Esophagus mucosa (tissue), 1 donor: ENCODE data around the gene PLCXD1. TPM values are rescaled to one million over a fixed set of nuclear protein-coding genes. Genes with fewer than 3 reads are reported as not detected.
"Not testable (repeated sequence)": the region's sequence is repeated elsewhere in the genome, so short reads cannot be mapped to it uniquely, and the experiment has no call there.

Experiments
- ATAC-seq: fragments of 200-7000 bp; cut with Tn5 transposase; one replicate; pipeline ENCODE4 v1.9.1; 2020
- total RNA-seq: library from RNA; stranded (reverse); gene quantifications from one replicate; pipeline ENCODE4 v1.2.4, GENCODE V29; 2023
- donor health status: DM: yes; HTN: yes; CAD: no.

The PLCXD1 gene
- total RNA-seq, 1 donor from 2014 or later, result 17.8 TPM

DNA sequence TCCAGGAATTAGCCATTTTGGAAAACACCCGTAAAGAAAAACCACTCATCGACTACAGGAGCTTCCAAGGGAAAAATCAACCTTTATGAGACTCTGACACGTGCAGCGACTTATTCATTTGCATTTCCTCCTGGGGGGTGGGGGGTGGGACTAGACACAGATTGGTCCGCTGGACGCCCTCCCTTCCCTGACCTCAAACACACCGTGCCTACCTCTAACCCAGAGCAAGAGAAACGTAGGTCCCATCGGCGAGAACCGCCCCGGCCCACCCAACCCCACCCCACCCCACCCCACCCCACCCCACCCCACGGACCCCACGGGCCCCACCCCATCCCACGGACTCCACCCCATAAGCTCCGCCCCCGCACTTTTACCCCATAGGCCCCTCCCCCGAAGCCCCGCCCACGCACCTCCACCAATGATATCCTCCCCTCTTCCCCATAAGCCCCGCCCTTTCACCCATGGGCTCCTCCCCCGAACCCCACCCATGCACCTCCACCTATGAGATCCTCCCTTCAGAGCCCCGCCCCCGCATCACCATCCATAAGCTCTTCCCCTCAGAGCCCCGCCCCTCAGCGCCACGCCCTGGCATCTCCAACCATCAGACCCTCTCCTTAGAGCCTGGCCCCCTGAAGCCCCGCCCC is 36.4 kb downstream of the PLCXD1 start:
- no peak for ATAC-seq

DNA sequence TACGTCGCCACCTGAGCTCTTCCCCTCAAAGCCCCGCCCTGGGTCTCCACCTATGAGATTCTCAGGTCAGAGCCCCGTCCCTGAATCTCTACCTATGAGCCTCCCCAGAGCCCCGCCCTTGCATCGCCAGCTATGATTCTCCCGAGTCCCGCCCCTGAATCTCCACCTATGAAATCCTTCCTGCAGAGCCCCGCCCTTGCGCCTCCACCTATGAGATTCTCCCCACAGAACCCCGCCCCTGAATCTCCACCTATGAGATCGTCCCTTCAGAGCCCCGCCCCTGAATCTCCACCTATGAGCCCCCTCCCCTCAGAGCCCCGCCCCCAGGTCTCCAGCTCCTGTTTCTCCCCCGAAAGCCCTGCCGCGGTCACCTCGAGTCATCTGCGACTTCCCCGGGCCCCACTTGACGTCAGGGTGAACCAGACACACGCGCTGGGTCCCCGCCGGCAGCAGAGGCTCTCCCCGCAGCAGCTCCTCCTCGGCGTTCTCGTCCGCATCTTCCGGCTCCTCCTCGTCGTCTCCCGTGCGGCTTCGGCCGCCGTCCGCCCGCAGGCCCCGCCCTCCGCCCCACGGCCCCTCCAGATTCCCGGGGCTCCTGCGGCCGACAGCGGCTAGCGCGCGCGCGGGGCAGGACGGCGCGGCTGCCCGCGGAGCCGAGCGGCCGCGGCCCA is 37.0 kb downstream of the PLCXD1 start:
- peak; percentile 83 for ATAC-seq

DNA sequence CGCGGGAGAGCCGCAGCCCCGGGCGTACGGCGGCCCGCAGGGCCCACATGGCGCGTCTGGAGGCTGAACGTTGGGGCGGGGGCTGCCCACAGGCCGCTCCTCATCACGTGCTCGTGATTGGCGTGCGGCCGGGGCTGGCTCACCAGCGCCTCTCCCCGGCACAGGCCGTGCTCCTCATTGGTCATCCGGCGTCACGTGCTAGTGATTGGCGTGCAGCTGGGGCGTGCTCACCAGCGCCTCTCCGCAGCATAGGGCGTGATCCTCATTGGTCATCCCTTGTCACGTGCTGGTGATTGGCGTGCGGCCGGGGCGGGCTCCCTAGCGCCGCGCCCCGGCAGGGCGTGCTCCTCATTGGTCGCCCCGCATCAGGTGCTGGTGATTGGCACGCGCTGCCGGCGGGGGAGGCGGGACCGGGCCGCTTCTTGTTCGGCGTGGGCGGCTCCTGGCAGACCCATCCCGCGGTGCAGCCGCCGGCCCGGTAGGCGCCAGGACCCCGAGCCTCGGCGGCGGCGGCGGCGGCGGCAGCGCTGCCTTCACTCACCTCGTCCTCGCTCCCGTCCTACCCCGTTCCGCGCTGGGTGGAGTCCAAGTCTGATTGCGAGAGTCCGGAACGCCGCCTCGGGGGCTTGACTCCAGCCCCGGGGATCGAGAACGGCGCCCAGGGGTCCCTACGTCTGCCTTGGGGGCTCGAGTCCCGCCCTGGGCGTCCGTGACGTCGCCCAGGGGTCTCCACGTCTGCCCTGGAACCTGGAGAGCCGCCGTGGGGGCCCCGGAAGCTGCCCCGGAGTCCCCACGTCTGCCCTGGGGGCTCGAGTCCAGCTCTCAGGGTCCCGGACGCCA is 37.8 kb downstream of the PLCXD1 start, which contains the start of gene GTPBP6:
Gene GTPBP6 (minus strand): TSS at position 58 of the 840 bp plus-strand sequence. CDS start 9 bp downstream, at position 49.
- peak; percentile 87 for ATAC-seq

DNA sequence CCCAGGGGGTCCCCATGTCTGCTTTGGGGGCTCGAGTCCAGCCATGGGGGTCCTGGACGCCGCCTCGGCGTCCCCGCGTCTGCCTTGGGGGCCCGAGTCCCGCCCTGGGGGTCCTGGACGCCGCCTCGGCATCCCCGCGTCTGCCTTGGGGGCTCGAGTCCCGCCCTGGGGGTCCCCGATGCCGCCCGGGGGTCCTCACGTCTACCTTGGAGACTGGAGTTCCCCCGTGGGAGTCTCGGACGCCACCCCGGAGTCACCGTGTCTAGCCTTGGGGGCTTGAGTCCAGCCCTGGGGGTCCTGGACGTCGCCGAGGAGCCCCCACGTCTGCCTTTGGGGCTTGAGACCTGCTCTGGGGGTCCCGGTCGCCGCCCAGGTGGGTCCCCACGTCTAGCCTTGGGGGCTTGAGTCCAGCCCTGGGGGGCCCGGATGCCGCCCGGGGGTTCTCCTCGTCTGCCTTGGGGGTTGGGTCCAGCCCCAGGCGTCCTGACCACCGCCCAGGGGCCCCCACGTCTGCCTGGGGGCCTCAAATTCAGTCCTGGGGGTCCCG is 38.5 kb downstream of the PLCXD1 start:
- no peak for ATAC-seq

DNA sequence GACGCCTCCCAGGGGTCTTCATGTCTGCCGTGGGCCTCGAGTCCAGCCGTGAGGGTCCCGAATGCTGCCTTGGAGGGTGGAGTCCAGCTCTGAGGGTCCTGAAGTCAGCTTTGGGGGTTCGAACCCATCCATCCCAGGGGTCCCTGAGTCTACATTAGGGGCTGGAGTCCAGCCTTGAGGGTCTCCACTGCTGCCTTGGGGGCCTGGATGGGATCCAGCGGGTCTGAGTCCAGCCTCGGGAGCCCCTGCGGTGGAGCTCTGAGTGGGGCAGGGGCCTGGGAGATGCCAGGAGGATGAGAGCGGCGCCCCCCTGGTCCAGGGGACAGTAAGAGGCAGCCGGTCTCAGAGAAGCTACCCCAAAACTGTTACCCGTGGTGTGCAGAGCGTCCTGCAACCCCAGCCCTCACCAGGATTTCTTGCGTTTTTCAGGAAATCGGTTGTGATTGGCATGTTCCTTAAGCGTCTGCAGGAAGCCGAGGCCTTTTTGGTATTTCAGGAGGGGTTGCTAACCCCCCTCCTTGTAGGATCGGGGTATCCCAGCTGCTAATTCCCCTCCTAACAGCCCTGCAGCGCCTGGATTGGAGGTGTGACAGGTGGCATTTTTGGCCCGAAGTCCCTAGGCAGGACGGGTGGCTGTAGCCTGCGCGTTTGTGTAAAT is 39.1 kb downstream of the PLCXD1 start:
- no peak for ATAC-seq

DNA sequence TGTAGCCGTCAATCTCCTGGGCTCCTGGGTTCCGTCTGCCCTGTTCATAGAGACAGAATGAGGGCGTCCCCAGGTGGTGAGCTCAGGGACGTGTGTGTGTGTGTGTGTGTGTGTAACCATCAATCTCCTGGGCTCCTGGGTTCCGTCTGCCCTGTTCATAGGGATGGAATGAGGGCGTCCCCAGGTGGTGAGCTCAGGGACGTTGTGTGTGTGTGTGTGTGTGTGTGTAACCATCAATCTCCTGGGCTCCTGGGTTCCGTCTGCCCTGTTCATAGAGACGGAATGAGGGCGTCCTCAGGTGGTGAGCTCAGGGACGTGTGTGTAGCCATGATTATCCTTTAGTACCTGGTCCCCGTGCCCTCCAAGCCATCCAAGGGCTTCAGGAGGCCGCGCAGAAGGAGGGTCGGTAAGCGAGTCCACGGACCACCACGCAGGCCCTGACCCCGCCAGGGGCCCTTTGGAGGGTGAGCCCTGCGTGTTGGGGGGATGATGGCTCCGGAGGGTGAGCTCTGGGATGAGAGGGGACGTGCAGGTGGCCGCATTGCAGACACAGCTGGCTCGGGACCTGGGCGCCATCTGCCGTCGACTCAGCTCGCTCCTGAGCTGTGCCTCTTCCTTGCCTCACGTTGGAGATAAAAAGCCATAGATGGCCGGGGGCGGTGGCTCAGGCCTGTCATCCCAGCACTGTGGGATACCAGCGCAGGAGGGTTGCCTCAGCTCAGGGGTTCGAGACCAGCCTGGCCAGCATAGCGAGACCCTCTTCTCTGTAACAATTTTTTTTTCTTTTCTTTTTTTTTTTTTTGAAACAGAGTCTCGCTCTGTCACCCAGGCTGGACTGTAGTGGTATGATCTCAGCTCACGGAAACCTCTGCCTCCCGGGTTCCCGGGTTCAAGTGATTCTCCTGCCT is 42.8 kb downstream of the PLCXD1 start:
- peak; percentile 17 for ATAC-seq

DNA sequence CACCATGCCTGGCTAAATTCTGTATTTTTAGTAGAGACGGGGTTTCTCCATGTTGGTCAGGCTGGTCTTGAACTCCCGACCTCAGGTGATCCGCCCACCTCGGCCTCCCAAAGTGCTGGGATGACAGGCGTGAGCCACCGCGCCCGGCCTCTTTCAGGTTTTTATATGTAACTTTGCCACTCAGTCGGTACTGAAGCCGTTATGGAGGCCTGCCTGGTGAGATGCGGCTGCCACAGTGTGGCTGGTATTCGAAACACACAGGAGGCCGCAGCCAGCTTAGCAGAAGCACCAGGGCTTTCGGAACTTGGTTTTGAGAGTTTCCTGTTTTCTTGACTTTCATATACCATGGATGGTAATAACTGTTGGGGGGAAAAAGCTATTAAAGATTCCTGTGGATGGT is 43.5 kb downstream of the PLCXD1 start:
- ATAC-seq, result not testable (repeated sequence)

DNA sequence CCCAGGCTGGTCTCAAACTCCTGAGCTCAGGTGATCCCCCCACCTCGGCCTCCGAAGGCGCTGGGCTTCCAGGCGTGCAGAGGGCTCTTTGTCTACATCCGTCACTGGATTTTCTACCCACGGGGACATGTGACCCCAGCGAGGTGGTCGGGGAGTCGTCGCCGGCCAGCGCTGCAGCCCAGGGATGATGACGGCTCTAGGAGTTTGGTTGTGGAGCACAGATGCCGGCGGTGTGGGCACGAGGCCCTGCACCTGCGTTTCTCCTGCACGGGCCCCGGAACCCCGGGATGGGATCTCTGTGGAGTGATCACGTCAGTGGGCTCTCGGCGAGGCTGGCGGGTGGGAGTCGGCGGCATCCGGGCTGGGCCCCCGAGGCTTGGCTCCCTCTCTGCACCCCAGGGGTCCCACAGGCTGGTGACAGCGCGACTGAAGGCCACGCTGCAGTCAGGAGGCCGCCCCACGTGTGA is 46.5 kb downstream of the PLCXD1 start:
- no peak for ATAC-seq

DNA sequence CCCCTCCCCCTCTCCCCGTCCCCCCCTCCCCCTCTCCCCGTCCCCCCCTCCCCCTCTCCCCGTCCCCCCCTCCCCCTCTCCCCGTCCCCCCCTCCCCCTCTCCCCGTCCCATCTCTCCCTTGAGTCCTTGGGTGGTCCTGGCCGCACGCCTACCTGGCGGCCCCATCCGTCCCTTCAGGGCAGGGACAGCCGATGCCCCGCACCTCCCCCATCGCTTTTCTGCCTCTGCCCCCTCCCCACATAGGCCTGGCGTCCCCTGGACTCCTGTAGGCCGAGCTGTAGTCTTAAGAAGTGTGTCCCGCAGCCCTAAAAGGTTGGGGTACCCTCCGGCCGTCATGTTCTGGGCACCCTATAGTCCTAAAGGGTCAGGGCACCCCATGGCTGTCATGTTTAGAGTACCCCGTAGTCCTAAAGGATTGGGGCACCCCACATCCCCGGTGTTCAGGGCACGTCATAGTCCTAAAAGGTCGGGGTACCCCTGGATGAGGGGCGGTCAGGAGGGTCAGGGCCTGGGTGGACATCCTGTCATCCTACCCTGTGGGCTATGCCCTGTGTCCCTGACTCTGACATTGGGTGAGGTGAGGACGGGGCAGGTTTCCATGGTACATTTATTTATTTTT is 48.2 kb downstream of the PLCXD1 start:
- no peak for ATAC-seq

DNA sequence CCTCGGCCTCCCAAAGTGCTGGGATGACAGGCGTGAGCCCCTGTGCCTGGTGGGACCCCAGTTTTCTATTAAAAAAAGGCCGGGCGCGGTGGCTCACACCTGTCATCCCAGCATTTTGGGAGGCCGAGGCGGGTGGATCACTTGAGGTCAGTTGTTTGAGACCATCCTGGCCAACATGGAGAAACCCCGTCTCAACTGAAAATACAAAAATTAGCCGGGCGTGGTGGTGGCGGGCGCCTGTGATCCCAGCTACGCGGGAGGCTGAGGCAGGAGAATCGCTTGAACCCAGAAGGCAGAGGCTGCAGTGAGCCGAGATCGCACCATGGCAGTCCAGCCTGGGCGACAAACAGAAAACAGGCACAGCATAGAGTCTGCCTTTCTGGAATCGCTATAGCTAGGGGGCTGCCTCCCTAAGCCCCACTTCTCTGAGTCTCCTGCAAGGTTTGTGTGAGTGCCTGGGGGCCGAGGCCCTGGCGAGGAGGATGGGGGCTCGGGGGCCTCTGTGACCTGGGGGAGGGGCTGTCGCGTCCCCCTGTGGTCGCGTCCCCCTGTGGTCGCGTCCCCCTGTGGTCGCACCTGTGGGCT is 49.1 kb downstream of the PLCXD1 start:
- not testable (repeated sequence) for ATAC-seq

DNA sequence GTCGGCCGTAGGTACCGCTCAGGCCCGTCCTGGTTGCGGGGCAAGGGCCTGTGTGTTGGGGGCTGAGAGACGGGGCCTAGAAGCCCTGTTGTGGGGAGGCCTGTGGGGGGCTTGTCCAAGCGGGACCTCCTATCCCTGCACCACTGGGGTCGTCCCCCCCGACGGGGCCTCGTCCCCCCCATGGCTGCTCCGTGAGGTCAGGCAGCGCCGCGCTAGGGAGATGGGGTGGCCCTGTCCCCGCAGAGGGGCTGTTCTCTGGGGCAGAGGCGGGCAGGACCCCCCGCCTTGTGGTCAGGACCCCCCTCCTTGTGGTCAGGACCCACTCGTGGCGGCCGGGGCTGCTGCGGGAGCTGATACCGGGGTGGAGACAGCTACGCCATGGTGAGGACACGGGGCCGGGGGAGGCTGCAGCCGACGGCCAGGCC is 49.6 kb downstream of the PLCXD1 start:
- ATAC-seq, result peak; percentile 13

DNA sequence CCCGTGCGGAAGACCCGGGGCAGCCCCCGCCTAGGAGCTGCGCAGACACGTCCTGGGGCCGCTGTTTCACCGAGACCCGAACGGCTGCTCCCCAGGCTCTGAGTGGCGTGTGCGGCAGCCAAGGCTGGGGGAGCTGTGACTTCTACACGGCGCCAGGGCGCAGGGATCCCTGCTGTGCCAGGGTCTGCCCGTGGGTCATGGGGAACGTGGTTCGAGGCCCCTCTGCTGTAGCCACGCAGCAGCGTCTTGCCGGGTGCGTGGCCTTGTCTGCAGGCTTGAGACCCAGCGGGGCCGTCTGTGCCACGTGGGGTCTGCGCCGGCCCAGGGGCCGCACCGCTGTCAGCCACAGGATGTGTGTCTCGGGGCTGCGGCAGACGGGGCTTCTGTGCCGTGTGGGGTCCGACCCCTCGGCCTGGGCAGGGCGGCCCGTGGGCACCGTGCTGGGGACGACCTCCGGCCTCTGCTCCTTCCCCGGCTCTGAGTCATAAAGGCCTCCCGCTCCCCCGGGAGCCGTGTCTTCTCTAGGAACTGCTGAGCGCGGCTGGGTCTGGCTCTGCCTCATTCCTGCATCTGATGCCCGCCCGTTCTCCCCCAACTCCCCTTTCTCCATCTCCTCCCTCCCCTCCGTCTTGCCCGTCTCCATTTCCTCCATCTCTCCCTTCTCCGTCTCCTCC is 50.1 kb downstream of the PLCXD1 start:
- peak; percentile 40 for ATAC-seq

DNA sequence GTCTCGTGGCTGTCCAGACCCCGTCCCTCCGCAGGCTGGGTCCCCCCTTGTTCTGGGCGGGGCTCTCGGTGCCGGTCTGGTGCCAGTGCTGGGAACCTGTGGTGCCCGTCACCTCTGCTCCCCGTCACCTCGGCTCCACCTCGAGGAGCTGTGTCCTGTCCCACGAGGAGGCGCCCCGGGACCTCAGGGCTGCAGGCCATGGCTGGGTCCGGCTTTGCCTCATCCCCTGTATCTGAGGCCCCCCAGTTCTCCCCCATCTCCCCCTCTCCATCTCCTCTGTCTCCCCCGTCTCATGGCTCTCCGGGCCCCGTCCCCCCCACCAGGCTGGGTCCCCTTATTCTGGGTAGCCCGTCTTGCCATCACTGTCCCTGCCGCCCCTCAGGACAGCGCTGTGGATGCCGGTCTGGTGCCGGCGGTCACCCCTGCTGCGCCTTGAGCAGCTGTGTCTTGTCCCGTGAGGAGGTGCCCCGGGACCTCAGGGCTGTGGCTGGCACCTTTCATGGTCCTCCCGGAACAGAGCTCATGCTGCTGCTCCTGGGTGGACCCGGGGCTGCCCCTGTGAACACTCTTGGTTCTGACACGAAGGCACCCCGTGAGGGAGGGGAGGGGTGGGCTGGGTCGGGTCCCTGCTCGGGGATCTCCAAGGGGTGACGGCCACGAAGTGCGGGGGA is 50.8 kb downstream of the PLCXD1 start:
- peak; percentile 5 for ATAC-seq

DNA sequence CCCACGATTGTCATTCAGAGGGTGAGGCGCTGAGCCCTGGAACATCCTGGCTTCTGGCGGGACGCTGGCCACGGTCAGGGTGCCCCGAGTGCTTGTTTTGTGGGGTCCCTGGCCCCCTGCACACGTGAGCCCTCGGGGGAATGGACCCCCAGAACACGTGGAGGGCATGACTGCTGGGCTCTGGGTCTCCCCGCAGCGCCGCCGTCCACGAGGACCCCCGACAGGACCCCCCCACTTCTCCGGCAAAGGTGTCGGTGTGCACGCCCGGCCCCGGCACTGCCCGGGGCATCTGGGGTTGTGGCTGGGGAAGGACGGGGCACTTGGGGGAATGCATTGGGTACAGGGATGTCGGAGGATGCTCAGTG is 51.3 kb downstream of the PLCXD1 start:
- peak; percentile 3 for ATAC-seq

DNA sequence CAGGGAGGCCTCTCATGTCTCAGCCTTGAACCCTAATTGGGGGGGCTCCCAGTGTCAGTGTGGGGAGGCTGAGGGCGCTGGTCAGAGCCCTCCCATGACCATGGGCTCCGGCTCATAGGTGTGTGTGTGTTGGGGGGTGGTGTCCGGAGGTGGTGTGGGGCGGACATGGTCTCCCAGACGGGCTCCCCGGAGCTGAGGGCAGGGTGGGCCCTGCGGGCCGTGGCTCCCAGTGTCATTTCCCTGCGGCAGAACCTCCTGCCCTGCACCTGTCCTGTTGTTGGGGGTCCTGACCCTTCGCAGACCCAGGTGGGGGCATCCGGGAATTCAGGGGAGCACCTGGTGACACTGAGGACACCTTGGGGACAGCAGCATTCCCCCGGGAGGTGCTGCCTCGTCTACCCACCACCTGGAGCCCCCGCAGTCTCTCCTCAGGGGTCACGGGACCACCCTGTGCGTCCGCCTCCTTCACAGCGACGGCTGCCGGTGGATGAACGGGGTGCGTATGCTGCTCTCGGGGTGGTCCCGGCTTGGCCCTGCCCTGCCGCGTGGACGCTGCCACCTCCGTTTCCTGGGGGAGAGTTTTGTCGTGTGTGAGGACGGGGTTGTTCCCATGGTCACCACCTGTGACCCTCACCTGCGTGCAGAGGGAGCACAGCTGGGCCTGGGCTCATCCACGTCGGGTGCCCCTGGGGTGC is 51.9 kb downstream of the PLCXD1 start:
- no peak for ATAC-seq

DNA sequence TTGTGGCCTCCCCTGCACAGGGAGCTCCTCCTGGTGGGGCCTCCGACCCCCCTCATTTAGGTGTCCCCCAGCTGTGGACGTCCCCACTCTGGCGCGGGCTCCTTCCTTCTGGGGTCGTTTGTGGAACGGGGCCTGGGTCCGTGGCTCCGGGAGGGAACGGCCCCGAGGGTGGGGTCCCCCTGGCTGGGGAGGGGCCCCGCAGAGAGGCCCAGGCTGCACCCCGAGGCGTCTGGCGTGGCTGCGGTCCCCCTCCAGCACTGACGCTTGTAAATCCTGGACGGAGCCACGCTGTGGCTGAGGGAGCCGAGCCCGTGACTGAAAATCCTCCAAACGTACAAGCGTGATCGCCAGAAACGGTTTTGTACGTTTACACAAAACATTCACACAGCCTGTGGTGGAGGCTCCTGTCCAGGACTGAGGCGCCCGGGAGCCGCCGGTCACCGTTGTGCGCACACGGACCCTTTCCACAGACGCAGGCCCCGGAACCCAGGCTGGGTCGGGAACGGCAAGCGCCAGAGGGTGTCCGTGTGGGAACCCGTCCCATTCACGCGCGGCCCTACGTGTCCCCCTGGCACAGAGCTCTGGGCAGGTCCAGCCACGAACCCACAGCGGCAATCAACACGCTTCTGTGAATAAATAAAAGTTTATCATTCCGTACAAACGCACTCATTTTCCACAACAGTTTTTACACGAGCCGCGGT is 52.6 kb downstream of the PLCXD1 start:
- no peak for ATAC-seq

DNA sequence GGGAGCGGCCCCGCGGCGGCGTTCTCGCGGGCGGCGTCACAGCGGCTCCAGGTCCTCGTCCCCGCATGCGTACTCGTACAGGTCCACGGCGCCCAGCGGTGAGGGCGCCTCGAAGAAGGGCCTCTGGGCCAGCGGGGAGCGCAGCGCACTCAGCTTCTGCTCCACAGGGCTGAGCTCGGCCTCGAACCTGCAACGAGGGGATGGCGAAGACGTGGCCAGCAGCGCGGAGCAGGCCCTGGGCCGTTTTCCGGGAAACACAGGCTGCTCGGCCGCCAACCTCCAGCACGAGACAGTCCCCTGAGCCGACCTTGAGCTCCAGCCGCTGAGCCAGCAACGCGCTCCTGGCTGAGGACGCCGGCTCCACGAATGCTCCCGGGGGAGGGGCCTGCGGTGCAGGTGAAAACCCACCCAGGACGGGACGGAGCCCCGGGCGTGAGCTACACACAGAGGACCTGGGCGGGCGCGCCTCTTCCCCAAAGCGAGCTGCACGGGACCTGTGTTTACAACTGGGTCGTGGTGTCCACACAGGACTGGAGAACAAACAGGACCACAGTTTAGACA is 53.2 kb downstream of the PLCXD1 start:
- no peak for ATAC-seq
